Right lobe of liver (tissue), 6 donors: Measurements from ENCODE around the gene TXLNB. TPM values are rescaled to one million over a fixed set of nuclear protein-coding genes. Genes with fewer than 3 reads are reported as not detected.

Experiments
- ATAC-seq, 4 donors: fragments of 200-7000 bp; cut with Tn5 transposase; one replicate each; pipeline ENCODE4 v1.9.1; 2020; ENCODE audit warnings: mild to moderate bottlenecking in 4 of 4, moderate library complexity in 4 of 4
- DNase-seq, 3 donors: peaks; one replicate each; pipeline ENCODE4 v3.0.0-alpha.2; 2020
- H3K27ac ChIP-seq, 3 donors: fragments of 200-600 bp; one replicate each; pipeline ENCODE4 v1.8.0; 2022
- H3K27me3 ChIP-seq, 2 donors: fragments of 200-600 bp; one replicate each; pipeline ENCODE4 v1.8.0; 2022
- H3K36me3 ChIP-seq, 4 donors: fragments of 200-600 bp; sonication (generic) in 1 of 4; one replicate each; pipeline versions ENCODE4 v1.5.1 to v1.8.0; 2017 to 2022; ENCODE audit warnings: control low read depth in 1 of 4
- H3K4me1 ChIP-seq, 4 donors: fragments of 200-600 bp; sonication (generic) in 1 of 4; one replicate each; pipeline versions ENCODE4 v1.5.1 to v1.8.0; 2017 to 2022; ENCODE audit warnings: control low read depth in 1 of 4
- H3K4me3 ChIP-seq, 3 donors: fragments of 200-600 bp; one replicate each; pipeline ENCODE4 v1.8.0; 2022
- H3K9me3 ChIP-seq, 4 donors: fragments of 200-600 bp; sonication (generic) in 1 of 4; one replicate each; pipeline versions ENCODE4 v1.5.1 to v1.8.0; 2017 to 2022; ENCODE audit warnings: control low read depth in 1 of 4
- POLR2A ChIP-seq: fragments of 450-650 bp; IDR thresholded peaks from one replicate; pipeline ENCODE4 v1.6.1; 2017; ENCODE audit warnings: antibody characterized with exemption, mild to moderate bottlenecking
- WGBS: methylation state at CpG from one replicate; pipeline ENCODE4 v1.1.6; 2018; ENCODE audit warnings: low coverage, low lambda C conversion rate; ENCODE audit not compliant: insufficient coverage; ENCODE audit errors: missing lambda C conversion rate; 5-methylcytosine and 5-hydroxymethylcytosine counted together
- intact Hi-C, 2 donors: fragments of 100-400 bp; cut with DNase I; formaldehyde crosslinking; loops; one replicate each; pipeline versions ENCODE4 v1.11.2 to v1.14.1; 2022
- total RNA-seq, 6 experiments: library from RNA; depleted of rRNA in 2 of 6; stranded (reverse); fragments of >200 nt in 2 of 6; fragmentation: NEBNext Ultra II Directional in 3 of 6; extraction: Animal tissue kit (Norgen Biotek cat#: 25700) in 3 of 6; gene quantifications; one replicate each; pipeline versions ENCODE4 v1.1.0 to v1.2.4, GENCODE V29; 2016 to 2023
- TF ChIP-seq, protein P1 (sequence below), 4 donors: fragments of 200-600 bp in 3 of 4; fragments of 450-650 bp in 1 of 4; IDR thresholded peaks; one replicate each; pipeline versions ENCODE4 v1.5.1 to v1.8.0; 2016 to 2022; ENCODE audit warnings: antibody characterized with exemption in 4 of 4, mild to moderate bottlenecking in 2 of 4
- donor health status: DM: no; HTN: yes; CAD: no.
- donor health status: DM: no; HTN: no; CAD: no.
- donor health status: DM: no; HTN: no; CAD: no.
- donor health status: DM: no; HTN: yes; CAD: no.
- donor health status: DM: no; HTN: yes; CAD: no.

The TXLNB gene
- total RNA-seq, 6 experiments from 2014 or later: 0.04 to 0.50 (median 0.14) TPM

DNA sequence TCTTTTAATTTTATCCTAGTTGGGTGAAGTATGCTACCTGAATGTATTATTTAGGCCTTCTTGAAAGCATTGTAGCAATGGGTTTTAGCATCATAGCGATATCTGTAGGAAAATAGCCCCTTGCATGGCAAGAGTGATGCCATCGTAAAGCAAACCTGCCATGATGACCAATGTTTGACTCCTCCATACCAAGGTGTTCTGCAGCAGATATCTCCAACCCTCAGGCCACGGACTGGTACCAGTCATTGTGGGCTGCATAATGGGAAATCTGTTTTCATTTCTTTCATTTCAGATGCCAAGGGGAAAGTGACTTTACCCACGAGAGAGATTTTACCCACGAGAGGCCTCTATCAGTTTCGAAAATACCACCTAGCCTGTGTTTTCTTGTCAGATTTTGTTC is 6.2 kb downstream of the TXLNB start:
- no peaks in the 10 kb centered on the region for H3K36me3 ChIP-seq
- no peak overlapping the region for H3K27ac ChIP-seq
- WGBS: 79% methylated on average over 6 of the region's 6 CpGs
- intact Hi-C loops: no loop called here
- no peak overlapping the region for H3K4me3 ChIP-seq
- ATAC-seq (no peak), DNase-seq (no peak)
- no peaks in the 10 kb centered on the region for H3K27me3 ChIP-seq
- H3K4me1 ChIP-seq: no peaks in the 10 kb centered on the region
- no peak for TF ChIP-seq POLR2A
- TF ChIP-seq, protein P1, sequence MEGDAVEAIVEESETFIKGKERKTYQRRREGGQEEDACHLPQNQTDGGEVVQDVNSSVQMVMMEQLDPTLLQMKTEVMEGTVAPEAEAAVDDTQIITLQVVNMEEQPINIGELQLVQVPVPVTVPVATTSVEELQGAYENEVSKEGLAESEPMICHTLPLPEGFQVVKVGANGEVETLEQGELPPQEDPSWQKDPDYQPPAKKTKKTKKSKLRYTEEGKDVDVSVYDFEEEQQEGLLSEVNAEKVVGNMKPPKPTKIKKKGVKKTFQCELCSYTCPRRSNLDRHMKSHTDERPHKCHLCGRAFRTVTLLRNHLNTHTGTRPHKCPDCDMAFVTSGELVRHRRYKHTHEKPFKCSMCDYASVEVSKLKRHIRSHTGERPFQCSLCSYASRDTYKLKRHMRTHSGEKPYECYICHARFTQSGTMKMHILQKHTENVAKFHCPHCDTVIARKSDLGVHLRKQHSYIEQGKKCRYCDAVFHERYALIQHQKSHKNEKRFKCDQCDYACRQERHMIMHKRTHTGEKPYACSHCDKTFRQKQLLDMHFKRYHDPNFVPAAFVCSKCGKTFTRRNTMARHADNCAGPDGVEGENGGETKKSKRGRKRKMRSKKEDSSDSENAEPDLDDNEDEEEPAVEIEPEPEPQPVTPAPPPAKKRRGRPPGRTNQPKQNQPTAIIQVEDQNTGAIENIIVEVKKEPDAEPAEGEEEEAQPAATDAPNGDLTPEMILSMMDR (IDR thresholded peaks at IDR 0.05): no peak
- H3K9me3 ChIP-seq: no peaks in the 10 kb centered on the region

DNA sequence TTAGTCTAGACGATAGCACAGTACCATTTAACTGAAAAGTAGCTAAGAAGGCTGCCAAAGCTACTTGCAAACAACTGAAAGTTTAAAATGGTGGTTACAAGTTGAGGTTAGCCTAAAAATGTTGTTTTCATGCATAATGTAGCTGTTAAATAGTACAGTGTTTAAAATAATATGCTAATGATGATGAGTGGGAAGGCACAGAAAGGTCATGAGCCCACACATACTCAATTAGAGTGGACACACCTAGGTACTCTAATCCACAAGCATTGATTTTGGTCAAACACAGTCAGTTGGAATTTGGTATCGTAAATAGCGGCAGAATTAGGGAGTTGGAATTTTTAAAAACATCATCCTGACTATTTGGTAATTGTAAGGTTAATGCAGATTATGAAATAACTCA is 7.0 kb downstream of the TXLNB start:
- H3K4me3 ChIP-seq: no peak overlapping the region
- intact Hi-C loops: no loop called here
- no peak overlapping the region for H3K27ac ChIP-seq
- ATAC-seq: no peak
- 67% methylated on average over 3 of the region's 3 CpGs for WGBS
- H3K36me3 ChIP-seq: no peaks in the 10 kb centered on the region
- TF ChIP-seq, protein P1 (IDR thresholded peaks at IDR 0.05): no peak
- no peak for TF ChIP-seq POLR2A
- DNase-seq: no peak
- H3K9me3 ChIP-seq: no peaks in the 10 kb centered on the region
- H3K27me3 ChIP-seq: no peaks in the 10 kb centered on the region
- H3K4me1 ChIP-seq: no peaks in the 10 kb centered on the region

DNA sequence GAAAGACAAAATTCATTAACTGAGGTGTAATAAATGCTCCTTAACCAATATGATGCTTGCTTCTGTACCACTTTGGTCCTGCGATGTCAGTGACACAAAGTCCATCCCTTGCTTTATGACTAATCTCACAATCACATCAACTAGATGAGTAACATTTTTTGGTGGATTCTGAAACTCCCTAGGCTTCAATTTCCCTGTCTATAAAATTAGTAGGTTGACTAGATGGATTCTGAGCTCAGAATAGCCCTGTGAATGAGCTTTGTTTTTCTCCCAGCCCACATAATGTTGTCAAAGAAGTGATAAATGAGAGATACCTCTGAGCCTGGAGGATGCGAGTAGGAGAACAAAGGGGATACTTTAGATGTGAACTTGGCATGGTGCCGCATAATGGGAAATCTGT is 9.1 kb downstream of the TXLNB start:
- H3K27ac ChIP-seq: no peak overlapping the region
- intact Hi-C loops: no loop called here
- DNase-seq (no peak), ATAC-seq (no peak)
- WGBS: 53% methylated on average over 3 of the region's 3 CpGs
- H3K4me1 ChIP-seq: no peaks in the 10 kb centered on the region
- no peaks in the 10 kb centered on the region for H3K27me3 ChIP-seq
- no peaks in the 10 kb centered on the region for H3K9me3 ChIP-seq
- TF ChIP-seq, protein P1 (IDR thresholded peaks at IDR 0.05): no peak
- TF ChIP-seq POLR2A: no peak
- H3K36me3 ChIP-seq: no peaks in the 10 kb centered on the region
- no peak overlapping the region for H3K4me3 ChIP-seq

DNA sequence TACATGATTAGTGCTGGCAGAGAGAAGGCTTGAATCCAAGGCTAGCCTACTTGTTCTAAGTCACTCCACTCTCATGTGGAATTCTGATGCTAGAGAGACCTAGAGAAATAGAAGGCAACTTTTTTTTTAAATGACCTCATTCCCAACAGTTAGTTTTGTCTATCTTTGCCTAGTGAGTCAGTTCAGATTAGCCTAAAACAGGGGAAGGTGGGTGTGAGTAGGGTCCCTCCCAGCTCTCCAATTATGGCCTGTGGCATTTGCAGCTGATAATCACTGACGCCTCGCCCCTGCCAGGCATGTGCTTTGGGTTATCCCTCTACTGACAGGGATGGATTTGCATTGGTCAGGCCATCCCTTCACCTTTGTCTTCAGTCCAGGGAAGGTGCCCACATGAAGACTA is 13.6 kb downstream of the TXLNB start:
- H3K9me3 ChIP-seq: no peaks in the 10 kb centered on the region
- no peak overlapping the region for H3K4me3 ChIP-seq
- TF ChIP-seq, protein P1 (IDR thresholded peaks at IDR 0.05): no peak
- no peak for TF ChIP-seq POLR2A
- no peak for DNase-seq
- H3K4me1 ChIP-seq: no peaks in the 10 kb centered on the region
- no peaks in the 10 kb centered on the region for H3K36me3 ChIP-seq
- no peak for ATAC-seq
- no peaks in the 10 kb centered on the region for H3K27me3 ChIP-seq
- intact Hi-C loops: no loop called here
- WGBS: 94% methylated on average over 2 of the region's 2 CpGs
- H3K27ac ChIP-seq: no peak overlapping the region

DNA sequence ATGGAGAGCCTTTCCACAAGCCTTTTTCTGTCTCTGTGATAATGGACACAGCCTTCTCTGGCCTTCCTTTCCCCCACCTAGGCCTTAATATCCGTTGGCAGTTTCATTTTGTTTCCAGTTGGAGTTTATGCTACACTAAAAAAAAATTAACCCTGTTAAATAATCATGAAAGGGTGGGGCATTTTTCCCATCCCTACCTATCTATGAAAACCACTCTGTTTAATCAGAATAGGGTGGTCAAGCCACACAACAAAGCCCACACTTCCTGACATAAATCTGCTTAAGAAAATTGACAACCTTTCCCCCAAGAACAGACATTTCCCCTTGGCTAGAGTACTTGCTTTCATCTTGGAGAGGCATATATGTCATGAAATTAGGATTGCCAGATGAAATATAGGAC is 14.2 kb downstream of the TXLNB start:
- WGBS: 31% methylated on average over 1 of the region's 1 CpG
- H3K27ac ChIP-seq: no peak overlapping the region
- no peak for ATAC-seq

More for the DNA sequence above, 14.2 kb downstream of the TXLNB start:
- no peaks in the 10 kb centered on the region for H3K27me3 ChIP-seq
- no peak for TF ChIP-seq POLR2A
- TF ChIP-seq, protein P1 (IDR thresholded peaks at IDR 0.05): no peak
- no peaks in the 10 kb centered on the region for H3K9me3 ChIP-seq
- no peaks in the 10 kb centered on the region for H3K4me1 ChIP-seq
- no peaks in the 10 kb centered on the region for H3K36me3 ChIP-seq
- no peak overlapping the region for H3K4me3 ChIP-seq
- intact Hi-C loops: no loop called here
- DNase-seq: no peak
